HepG2 (cell line): ENCODE data around the gene POLR3E. TPM values are rescaled to one million over a fixed set of nuclear protein-coding genes. Genes with fewer than 3 reads are reported as not detected.

Experiments used
- ADNP ChIP-seq: sonication (generic); formaldehyde crosslinking; IDR thresholded peaks from 2 replicates; pipeline ENCODE4 v1.4.0; 2020; ENCODE audit warnings: missing genetic modification reagents
- ATM ChIP-seq: fragments of 450-650 bp; IDR thresholded peaks from 2 replicates; pipeline ENCODE4 v1.7.1; 2017; ENCODE audit warnings: mild to moderate bottlenecking, borderline replicate concordance
- ELF4 ChIP-seq: sonication (generic); formaldehyde crosslinking; IDR thresholded peaks from 2 replicates; pipeline ENCODE4 v1.5.0; 2020; ENCODE audit warnings: missing genetic modification reagents, mild to moderate bottlenecking, moderate library complexity, borderline replicate concordance
- KLF9 ChIP-seq: IDR thresholded peaks from 2 replicates; pipeline ENCODE4 v1.6.1; 2016; ENCODE audit warnings: low read depth
- KMT2A ChIP-seq: sonication (generic); formaldehyde crosslinking; IDR thresholded peaks from 2 replicates; pipeline ENCODE4 v1.4.0; 2020; ENCODE audit warnings: missing genetic modification reagents
- PHF21A ChIP-seq: sonication (generic); formaldehyde crosslinking; IDR thresholded peaks from 2 replicates; pipeline ENCODE4 v1.5.0; 2020; ENCODE audit warnings: mild to moderate bottlenecking, missing genetic modification reagents
- SRSF1 ChIP-seq: fragments of 200-400 bp; formaldehyde crosslinking; optimal IDR thresholded peaks from 2 replicates; pipeline ENCODE3; 2017; ENCODE audit warnings: mild to moderate bottlenecking, low read depth, low read length, moderate library complexity
- SUZ12 ChIP-seq: fragments of 150-350 bp; IDR thresholded peaks from 2 replicates; pipeline ENCODE4 v1.6.1; 2014; ENCODE audit warnings: low read depth, low read length
- SYNCRIP ChIP-seq: fragments of 200-400 bp; formaldehyde crosslinking; IDR thresholded peaks from 2 replicates; pipeline ENCODE4 v1.6.1; 2018; ENCODE audit warnings: mild to moderate bottlenecking, low read depth, low read length; ENCODE audit not compliant: insufficient read depth
- TGIF2 ChIP-seq: IDR thresholded peaks from 2 replicates; pipeline ENCODE4 v1.6.1; 2016; ENCODE audit warnings: control low read depth, missing compliant biosample characterization
- ZNF136 ChIP-seq: sonication (generic); formaldehyde crosslinking; IDR thresholded peaks from 2 replicates; pipeline ENCODE4 v1.8.1; 2022; ENCODE audit warnings: low read depth, mild to moderate bottlenecking, moderate library complexity, missing genetic modification reagents
- ZNF567 ChIP-seq: sonication (generic); formaldehyde crosslinking; IDR thresholded peaks from 2 replicates; pipeline ENCODE4 v1.8.1; 2023; ENCODE audit warnings: mild to moderate bottlenecking, missing genetic modification reagents, borderline replicate concordance
- ZNF569 ChIP-seq: sonication (generic); formaldehyde crosslinking; IDR thresholded peaks from 2 replicates; pipeline ENCODE4 v1.5.0; 2020; ENCODE audit warnings: mild to moderate bottlenecking, missing genetic modification reagents, moderate library complexity, borderline replicate concordance
- ZNF605 ChIP-seq: sonication (generic); formaldehyde crosslinking; IDR thresholded peaks from 2 replicates; pipeline ENCODE4 v1.8.0; 2022; ENCODE audit warnings: mild to moderate bottlenecking, missing genetic modification reagents
- ZNF83 ChIP-seq: sonication (generic); formaldehyde crosslinking; IDR thresholded peaks from 2 replicates; pipeline ENCODE4 v1.4.0; 2020; ENCODE audit warnings: missing genetic modification reagents, mild to moderate bottlenecking, borderline replicate concordance
- polyA plus RNA-seq, 8 experiments: library from polyadenylated mRNA; depleted of rRNA in 3 of 8; stranded (reverse) in 7 of 8; unstranded in 1 of 8; fragments of >200 nt; fragmentation: Illumina TruSeq in 4 of 8; extraction: Trizol in 4 of 8; gene quantifications; 2 replicates each; pipeline versions ENCODE4 v1.2.1 to v1.2.3, GENCODE V29; 2011 to 2016; ENCODE audit warnings: low read depth in 4 of 8, missing spikeins in 1 of 8, mixed read lengths in 1 of 8; ENCODE audit not compliant: insufficient read depth in 1 of 8
- total RNA-seq, 5 experiments: library from RNA; depleted of rRNA; stranded (reverse); fragments of >200 nt; fragmentation: Illumina TruSeq; extraction: Trizol; gene quantifications; 2 replicates each; pipeline ENCODE4 v1.2.3, GENCODE V29; 2016; ENCODE audit warnings: low read depth in 1 of 5
- TF ChIP-seq, protein P1 (sequence below): sonication (generic); formaldehyde crosslinking; IDR thresholded peaks from 2 replicates; pipeline ENCODE4 v1.5.0; 2020; ENCODE audit warnings: missing genetic modification reagents
- TF ChIP-seq, protein P2 (sequence below): sonication (generic); formaldehyde crosslinking; IDR thresholded peaks from 2 replicates; pipeline ENCODE4 v1.5.0; 2020; ENCODE audit warnings: mild to moderate bottlenecking, missing genetic modification reagents, borderline replicate concordance
- TF ChIP-seq, protein P3 (sequence below): sonication (generic); formaldehyde crosslinking; IDR thresholded peaks from 2 replicates; pipeline ENCODE4 v1.5.1; 2020; ENCODE audit warnings: mild to moderate bottlenecking, missing genetic modification reagents

The POLR3E gene
- total and polyA plus RNA-seq, 2 of the 13 experiments (the other 11 are each of a cell fraction or from before 2014, with no cell fraction given) = 135 to 262 TPM

DNA sequence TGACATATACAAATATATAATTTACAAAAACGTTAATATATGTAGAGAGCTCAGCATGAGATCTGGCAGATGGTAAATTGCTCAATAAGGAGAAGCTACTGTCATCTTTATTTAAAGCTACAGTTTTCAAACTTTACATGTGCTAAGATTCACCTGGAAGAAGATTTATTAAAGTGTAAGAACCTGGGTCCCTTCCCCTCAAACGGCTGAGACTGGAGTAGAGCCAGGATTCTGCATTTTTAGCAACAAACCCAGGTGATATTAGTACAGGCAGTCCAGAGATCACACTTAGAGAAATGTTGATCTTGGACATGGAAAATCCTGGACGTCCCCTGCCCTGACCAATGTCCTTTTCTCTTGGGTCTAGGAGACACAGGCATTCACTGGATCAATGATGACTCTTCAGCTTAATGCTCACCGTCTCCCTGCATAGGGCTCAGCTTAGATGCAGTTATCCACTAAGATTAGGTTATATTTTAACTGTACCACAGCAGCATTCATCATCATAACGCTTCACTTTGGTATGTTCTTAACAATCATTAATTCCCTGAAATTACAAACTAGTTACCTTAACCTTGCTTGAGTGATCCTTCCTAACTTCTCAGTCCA is 56.8 kb downstream of the POLR3E start (continued):
- TF ChIP-seq ZNF136 (no peak; the same call in 1 of the 2 replicates), ADNP (CRISPR knock-in tag) (no peak), ZNF569 (CRISPR knock-in tag) (no peak), SRSF1 (no peak), KLF9 (CRISPR knock-in tag) (no peak), SYNCRIP (no peak), TGIF2 (no peak; the same call in 1 of the 2 replicates), ATM (no peak), ZNF83 (no peak), ZNF605 (CRISPR knock-in tag) (no peak), ZNF567 (CRISPR knock-in tag) (no peak), SUZ12 (no peak), KMT2A (CRISPR knock-in tag) (no peak), PHF21A (CRISPR knock-in tag) (peak; percentile 38), ELF4 (no peak)
- TF ChIP-seq, protein P1, sequence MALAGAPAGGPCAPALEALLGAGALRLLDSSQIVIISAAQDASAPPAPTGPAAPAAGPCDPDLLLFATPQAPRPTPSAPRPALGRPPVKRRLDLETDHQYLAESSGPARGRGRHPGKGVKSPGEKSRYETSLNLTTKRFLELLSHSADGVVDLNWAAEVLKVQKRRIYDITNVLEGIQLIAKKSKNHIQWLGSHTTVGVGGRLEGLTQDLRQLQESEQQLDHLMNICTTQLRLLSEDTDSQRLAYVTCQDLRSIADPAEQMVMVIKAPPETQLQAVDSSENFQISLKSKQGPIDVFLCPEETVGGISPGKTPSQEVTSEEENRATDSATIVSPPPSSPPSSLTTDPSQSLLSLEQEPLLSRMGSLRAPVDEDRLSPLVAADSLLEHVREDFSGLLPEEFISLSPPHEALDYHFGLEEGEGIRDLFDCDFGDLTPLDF = 0 out of 2 replicates have a peak, but pooled peaks have one; percentile 13
- TF ChIP-seq, protein P2, sequence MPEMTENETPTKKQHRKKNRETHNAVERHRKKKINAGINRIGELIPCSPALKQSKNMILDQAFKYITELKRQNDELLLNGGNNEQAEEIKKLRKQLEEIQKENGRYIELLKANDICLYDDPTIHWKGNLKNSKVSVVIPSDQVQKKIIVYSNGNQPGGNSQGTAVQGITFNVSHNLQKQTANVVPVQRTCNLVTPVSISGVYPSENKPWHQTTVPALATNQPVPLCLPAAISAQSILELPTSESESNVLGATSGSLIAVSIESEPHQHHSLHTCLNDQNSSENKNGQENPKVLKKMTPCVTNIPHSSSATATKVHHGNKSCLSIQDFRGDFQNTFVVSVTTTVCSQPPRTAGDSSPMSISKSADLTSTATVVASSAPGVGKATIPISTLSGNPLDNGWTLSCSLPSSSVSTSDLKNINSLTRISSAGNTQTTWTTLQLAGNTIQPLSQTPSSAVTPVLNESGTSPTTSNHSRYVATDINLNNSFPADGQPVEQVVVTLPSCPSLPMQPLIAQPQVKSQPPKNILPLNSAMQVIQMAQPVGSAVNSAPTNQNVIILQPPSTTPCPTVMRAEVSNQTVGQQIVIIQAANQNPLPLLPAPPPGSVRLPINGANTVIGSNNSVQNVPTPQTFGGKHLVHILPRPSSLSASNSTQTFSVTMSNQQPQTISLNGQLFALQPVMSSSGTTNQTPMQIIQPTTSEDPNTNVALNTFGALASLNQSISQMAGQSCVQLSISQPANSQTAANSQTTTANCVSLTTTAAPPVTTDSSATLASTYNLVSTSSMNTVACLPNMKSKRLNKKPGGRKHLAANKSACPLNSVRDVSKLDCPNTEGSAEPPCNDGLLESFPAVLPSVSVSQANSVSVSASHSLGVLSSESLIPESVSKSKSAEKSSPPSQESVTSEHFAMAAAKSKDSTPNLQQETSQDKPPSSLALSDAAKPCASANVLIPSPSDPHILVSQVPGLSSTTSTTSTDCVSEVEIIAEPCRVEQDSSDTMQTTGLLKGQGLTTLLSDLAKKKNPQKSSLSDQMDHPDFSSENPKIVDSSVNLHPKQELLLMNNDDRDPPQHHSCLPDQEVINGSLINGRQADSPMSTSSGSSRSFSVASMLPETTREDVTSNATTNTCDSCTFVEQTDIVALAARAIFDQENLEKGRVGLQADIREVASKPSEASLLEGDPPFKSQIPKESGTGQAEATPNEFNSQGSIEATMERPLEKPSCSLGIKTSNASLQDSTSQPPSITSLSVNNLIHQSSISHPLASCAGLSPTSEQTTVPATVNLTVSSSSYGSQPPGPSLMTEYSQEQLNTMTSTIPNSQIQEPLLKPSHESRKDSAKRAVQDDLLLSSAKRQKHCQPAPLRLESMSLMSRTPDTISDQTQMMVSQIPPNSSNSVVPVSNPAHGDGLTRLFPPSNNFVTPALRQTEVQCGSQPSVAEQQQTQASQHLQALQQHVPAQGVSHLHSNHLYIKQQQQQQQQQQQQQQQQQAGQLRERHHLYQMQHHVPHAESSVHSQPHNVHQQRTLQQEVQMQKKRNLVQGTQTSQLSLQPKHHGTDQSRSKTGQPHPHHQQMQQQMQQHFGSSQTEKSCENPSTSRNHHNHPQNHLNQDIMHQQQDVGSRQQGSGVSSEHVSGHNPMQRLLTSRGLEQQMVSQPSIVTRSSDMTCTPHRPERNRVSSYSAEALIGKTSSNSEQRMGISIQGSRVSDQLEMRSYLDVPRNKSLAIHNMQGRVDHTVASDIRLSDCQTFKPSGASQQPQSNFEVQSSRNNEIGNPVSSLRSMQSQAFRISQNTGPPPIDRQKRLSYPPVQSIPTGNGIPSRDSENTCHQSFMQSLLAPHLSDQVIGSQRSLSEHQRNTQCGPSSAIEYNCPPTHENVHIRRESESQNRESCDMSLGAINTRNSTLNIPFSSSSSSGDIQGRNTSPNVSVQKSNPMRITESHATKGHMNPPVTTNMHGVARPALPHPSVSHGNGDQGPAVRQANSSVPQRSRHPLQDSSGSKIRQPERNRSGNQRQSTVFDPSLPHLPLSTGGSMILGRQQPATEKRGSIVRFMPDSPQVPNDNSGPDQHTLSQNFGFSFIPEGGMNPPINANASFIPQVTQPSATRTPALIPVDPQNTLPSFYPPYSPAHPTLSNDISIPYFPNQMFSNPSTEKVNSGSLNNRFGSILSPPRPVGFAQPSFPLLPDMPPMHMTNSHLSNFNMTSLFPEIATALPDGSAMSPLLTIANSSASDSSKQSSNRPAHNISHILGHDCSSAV = no peak
- TF ChIP-seq, protein P3, sequence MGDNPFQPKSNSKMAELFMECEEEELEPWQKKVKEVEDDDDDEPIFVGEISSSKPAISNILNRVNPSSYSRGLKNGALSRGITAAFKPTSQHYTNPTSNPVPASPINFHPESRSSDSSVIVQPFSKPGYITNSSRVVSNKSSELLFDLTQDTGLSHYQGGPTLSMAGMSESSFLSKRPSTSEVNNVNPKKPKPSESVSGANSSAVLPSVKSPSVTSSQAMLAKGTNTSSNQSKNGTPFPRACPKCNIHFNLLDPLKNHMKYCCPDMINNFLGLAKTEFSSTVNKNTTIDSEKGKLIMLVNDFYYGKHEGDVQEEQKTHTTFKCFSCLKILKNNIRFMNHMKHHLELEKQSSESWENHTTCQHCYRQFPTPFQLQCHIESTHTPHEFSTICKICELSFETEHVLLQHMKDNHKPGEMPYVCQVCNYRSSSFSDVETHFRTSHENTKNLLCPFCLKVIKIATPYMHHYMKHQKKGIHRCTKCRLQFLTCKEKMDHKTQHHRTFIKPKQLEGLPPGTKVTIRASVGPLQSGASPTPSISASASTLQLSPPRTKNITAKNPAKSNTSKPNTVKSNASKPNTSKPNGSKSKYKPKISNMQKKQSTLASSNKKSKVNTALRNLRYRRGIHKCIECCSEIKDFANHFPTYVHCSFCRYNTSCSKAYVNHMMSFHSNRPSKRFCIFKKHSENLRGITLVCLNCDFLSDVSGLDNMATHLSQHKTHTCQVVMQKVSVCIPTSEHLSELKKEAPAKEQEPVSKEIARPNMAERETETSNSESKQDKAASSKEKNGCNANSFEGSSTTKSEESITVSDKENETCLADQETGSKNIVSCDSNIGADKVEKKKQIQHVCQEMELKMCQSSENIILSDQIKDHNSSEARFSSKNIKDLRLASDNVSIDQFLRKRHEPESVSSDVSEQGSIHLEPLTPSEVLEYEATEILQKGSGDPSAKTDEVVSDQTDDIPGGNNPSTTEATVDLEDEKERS (CRISPR knock-in tag) = peak; percentile 73; the same call in 1 of the 2 replicates
